Smooth muscle cell (in vitro differentiated cells): ENCODE results near the gene ZNF532. TPM values are rescaled to one million over a fixed set of nuclear protein-coding genes. Genes with fewer than 3 reads are reported as not detected.

Experiments
- DNase-seq: peaks from one replicate; lab custom pipeline; 2025; ENCODE audit not compliant: unreplicated experiment; lab: John Stamatoyannopoulos, UW
- H2AFZ ChIP-seq: fragments of 200-600 bp; sonication (generic); 2 replicates; pipeline ENCODE4 v1.6.0; 2016; ENCODE audit warnings: antibody characterized with exemption, low read depth, mild to moderate bottlenecking
- H3F3A ChIP-seq: fragments of 200-600 bp; sonication (generic); 2 replicates; pipeline ENCODE4 v1.6.0; 2017; ENCODE audit warnings: antibody characterized with exemption, low read depth
- H3K27ac ChIP-seq: fragments of 200-600 bp; sonication (generic); 2 replicates; pipeline ENCODE4 v1.5.1; 2016; ENCODE audit warnings: low read depth, mild to moderate bottlenecking
- H3K27me3 ChIP-seq: fragments of 200-600 bp; sonication (generic); 2 replicates; pipeline ENCODE4 v1.6.1; 2016; ENCODE audit warnings: low read depth, mild to moderate bottlenecking
- H3K36me3 ChIP-seq: fragments of 200-600 bp; sonication (generic); 2 replicates; pipeline ENCODE4 v1.5.1; 2016; ENCODE audit warnings: low read depth
- H3K4me1 ChIP-seq: fragments of 200-600 bp; sonication (generic); 2 replicates; pipeline ENCODE4 v1.5.1; 2016; ENCODE audit warnings: low read depth
- H3K4me2 ChIP-seq: fragments of 200-600 bp; sonication (generic); 2 replicates; pipeline ENCODE4 v1.6.0; 2016; ENCODE audit warnings: mild to moderate bottlenecking
- H3K4me3 ChIP-seq: fragments of 200-600 bp; sonication (generic); 2 replicates; pipeline ENCODE4 v1.5.1; 2016; ENCODE audit warnings: mild to moderate bottlenecking
- H3K79me2 ChIP-seq: fragments of 200-600 bp; sonication (generic); 2 replicates; pipeline ENCODE4 v1.6.0; 2016; ENCODE audit warnings: low read depth, mild to moderate bottlenecking
- H3K9ac ChIP-seq: fragments of 200-600 bp; sonication (generic); 2 replicates; pipeline ENCODE4 v1.6.0; 2016; ENCODE audit warnings: low read depth
- H3K9me3 ChIP-seq: fragments of 200-600 bp; sonication (generic); replicated peaks from 2 replicates; pipeline ENCODE4 v1.5.1; 2016; ENCODE audit warnings: low read depth
- H4K20me1 ChIP-seq: fragments of 200-600 bp; sonication (generic); 2 replicates; pipeline ENCODE4 v1.6.0; 2016; ENCODE audit warnings: low read depth
- WGBS: methylation state at CpG from one replicate; pipeline ENCODE4 v1.1.7; 2016; ENCODE audit warnings: low lambda C conversion rate; 5-methylcytosine and 5-hydroxymethylcytosine counted together
- polyA plus RNA-seq: library from polyadenylated mRNA; unstranded; fragments of >200 nt; fragmentation: Nextera tagmentation; extraction: Ambion mirVana; gene quantifications from 2 replicates; pipeline ENCODE4 v1.2.1, GENCODE V29; 2016
- total RNA-seq: library from RNA; depleted of rRNA; stranded (reverse); fragments of >200 nt; gene quantifications from 2 replicates; pipeline ENCODE4 v1.2.3, GENCODE V29; 2014
- TF ChIP-seq, protein P1 (sequence below): fragments of 200-600 bp; sonication (generic); IDR thresholded peaks from 2 replicates; pipeline ENCODE4 v1.5.1; 2017; ENCODE audit warnings: borderline replicate concordance, mild to moderate bottlenecking, antibody characterized with exemption; ENCODE audit not compliant: insufficient read depth, poor library complexity, severe bottlenecking

The ZNF532 gene
- total and polyA plus RNA-seq, 2 experiments from 2014 or later = 31.6 to 126 TPM

DNA sequence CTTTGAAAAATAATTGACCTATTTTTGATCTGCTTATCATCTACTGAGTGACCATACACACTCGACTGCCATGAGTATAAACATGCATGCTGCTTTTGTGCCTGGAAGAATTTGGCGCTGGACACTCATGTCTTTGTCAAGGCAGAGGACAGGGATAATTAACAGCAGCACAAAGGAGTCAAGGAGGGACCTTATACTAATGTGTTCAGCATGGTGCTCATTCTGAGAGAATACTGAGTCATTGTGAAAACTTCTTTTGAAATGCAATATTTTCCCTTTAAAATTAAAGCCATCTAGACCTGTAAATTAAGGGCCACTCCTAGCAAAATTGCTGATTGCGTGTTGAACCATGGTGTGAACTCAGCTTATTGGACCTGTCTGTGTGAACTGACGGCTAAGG, 116.3 kb downstream of the ZNF532 start:
- no peak overlapping the region for H3K4me2 ChIP-seq
- H3K79me2 ChIP-seq = no peaks in the 10 kb centered on the region
- H2AFZ ChIP-seq = no peak overlapping the region
- no peak for DNase-seq
- H3K27ac ChIP-seq = no peak overlapping the region
- no peak overlapping the region for H3K4me3 ChIP-seq
- WGBS = 96% methylated on average over 4 of the region's 4 CpGs
- H3K9me3 ChIP-seq = no peaks in the 10 kb centered on the region
- TF ChIP-seq, protein P1, sequence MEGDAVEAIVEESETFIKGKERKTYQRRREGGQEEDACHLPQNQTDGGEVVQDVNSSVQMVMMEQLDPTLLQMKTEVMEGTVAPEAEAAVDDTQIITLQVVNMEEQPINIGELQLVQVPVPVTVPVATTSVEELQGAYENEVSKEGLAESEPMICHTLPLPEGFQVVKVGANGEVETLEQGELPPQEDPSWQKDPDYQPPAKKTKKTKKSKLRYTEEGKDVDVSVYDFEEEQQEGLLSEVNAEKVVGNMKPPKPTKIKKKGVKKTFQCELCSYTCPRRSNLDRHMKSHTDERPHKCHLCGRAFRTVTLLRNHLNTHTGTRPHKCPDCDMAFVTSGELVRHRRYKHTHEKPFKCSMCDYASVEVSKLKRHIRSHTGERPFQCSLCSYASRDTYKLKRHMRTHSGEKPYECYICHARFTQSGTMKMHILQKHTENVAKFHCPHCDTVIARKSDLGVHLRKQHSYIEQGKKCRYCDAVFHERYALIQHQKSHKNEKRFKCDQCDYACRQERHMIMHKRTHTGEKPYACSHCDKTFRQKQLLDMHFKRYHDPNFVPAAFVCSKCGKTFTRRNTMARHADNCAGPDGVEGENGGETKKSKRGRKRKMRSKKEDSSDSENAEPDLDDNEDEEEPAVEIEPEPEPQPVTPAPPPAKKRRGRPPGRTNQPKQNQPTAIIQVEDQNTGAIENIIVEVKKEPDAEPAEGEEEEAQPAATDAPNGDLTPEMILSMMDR = no peak
- H3F3A ChIP-seq = no peaks in the 10 kb centered on the region
- H3K36me3 ChIP-seq = peaks cover 15% of the 10 kb centered on the region
- no peak overlapping the region for H3K9ac ChIP-seq
- no peaks in the 10 kb centered on the region for H3K4me1 ChIP-seq
- H4K20me1 ChIP-seq = peaks cover 8% of the 10 kb centered on the region
- no peaks in the 10 kb centered on the region for H3K27me3 ChIP-seq

DNA sequence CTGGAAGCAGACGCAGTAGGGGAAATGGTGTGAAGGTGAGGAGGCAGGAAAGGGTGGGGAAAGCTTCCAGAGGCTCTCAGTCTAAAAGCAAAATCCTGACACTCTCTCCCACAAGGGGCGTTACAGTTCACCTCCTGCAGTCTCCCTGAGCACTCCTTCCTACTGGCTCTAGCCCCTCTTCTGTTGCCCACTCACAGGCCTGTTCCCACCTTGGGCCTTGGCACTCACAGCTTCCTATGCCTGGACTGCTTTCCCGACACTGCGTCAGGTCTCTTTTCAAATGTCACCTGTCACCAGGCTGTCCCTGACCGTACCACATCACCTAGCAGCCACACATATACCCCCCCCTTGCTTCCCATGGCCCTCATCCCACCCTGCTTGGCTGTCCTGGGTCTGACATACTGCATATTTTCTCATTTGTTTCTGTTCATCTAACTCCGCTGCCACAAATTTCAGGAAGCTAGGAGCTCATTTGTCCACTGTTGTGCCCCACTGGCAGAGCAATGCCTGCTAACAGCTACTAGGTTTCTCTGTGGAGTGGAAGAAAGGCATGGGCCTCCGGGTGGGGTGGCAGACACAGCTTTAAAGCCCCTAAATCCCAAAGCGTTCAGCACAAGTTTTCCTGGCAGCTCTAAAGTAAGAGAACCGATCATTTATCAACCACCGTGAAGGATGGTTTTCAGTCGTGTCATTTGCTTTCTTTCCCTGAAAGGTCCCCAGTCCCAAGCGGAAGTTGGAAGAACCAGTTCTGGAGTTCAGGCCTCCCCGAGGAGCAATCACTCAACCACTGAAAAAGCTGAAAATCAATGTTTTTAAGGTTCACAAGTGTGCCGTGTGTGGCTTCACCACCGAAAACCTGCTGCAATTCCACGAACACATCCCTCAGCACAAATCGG, 118.8 kb downstream of the ZNF532 start:
- no peak overlapping the region for H3K9ac ChIP-seq
- H3K4me3 ChIP-seq = no peak overlapping the region
- TF ChIP-seq, protein P1 = no peak
- H3K36me3 ChIP-seq = peaks cover 15% of the 10 kb centered on the region
- H3K4me2 ChIP-seq = no peak overlapping the region
- H3K27me3 ChIP-seq = no peaks in the 10 kb centered on the region
- H3K9me3 ChIP-seq = no peaks in the 10 kb centered on the region
- no peaks in the 10 kb centered on the region for H3K79me2 ChIP-seq
- no peak for DNase-seq
- H3F3A ChIP-seq = no peaks in the 10 kb centered on the region
- H3K27ac ChIP-seq = no peak overlapping the region
- 89% methylated on average over 17 of the region's 17 CpGs for WGBS
- no peaks in the 10 kb centered on the region for H4K20me1 ChIP-seq
- no peaks in the 10 kb centered on the region for H3K4me1 ChIP-seq
- H2AFZ ChIP-seq = no peak overlapping the region

DNA sequence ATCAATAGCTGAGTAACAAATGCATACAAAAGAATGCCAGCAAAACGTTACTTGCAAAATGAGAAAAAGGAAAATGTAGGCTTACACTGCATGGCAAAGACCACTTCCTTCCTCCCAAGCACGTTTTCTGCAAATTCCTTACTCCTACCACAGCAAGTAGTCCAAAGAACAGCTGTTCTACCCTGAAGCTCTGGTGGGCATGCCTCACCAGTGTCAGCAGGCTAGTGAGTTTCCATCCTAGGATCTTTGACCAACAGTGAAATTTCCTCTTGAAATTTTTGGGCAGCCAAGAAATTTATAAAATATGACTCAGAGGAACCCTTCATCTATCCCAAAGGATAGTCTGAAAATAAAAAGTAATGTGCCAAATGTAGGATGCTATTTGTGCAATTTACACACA, 123.9 kb downstream of the ZNF532 start:
- no peak overlapping the region for H3K4me2 ChIP-seq
- no peak overlapping the region for H3K9ac ChIP-seq
- 72% methylated on average over 2 of the region's 2 CpGs for WGBS

More for the DNA sequence above, 123.9 kb downstream of the ZNF532 start:
- TF ChIP-seq, protein P1 = no peak
- no peak overlapping the region for H3K27ac ChIP-seq
- H3K79me2 ChIP-seq = no peaks in the 10 kb centered on the region
- no peaks in the 10 kb centered on the region for H3K27me3 ChIP-seq
- no peaks in the 10 kb centered on the region for H3K4me1 ChIP-seq
- no peak overlapping the region for H3K4me3 ChIP-seq
- DNase-seq = no peak
- H3K36me3 ChIP-seq = no peaks in the 10 kb centered on the region
- H2AFZ ChIP-seq = no peak overlapping the region
- no peaks in the 10 kb centered on the region for H4K20me1 ChIP-seq
- H3F3A ChIP-seq = no peaks in the 10 kb centered on the region
- H3K9me3 ChIP-seq = no peaks in the 10 kb centered on the region
